NCI-H1694 treated with DMSO at 0.1 percent for 48 hours (cell line): ENCODE results near the gene CC2D1A.
"Not testable (repeated sequence)": the region's sequence is repeated elsewhere in the genome, so short reads cannot be mapped to it uniquely, and the experiment has no call there.

Experiments
- DNase-seq: peaks from one replicate; lab custom pipeline; 2025; lab: John Stamatoyannopoulos, UW

The CC2D1A gene

GRCh38 chr19:13962699-13963602 is 57.0 kb downstream of the CC2D1A start:
- DNase-seq = no peak

DNA sequence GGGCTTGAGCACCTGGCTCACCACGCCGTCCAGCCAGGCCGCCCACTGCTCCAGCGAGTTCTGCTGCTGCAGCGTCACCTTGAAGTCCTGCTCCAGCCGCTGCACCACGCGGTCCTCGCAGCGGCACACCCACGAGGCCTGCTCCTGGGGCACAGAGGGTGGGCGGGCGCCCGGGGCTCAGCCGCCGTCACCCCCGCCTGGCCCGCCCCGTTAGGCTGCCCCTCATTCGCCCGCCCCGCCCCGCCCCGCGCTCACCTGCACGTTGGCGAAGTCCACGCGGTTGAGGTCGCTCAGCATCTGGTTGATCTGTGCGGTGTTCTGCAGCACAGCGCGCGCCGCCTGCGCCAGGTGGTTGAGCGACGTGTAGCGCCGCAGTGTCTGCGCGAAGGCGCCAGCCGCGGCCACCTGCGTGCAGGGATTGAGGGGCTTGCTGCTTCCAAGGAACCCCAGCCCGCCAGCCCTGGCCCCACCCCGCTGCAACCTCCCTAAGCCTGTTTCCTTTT is 57.7 kb downstream of the CC2D1A start:
- no peak for DNase-seq

DNA sequence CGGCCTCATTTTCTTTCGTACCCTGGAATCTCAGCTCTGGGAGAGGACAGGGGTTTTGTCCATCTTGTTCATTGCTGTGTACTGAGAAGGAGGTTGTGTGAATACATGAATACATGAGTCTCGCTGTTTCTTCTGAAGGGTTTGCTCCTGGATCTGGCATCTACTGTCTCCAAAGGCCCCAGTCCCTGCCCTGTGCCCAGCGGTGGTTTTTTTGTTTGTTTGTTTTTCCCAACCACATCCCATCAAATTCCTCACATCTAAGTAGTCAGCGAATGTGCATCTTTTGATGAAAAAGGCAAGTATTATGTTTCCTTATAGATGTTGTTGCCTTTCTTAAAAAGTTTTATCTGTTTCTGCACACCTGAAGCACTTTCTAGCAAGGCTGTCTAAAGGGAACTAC is 58.8 kb downstream of the CC2D1A start:
- DNase-seq = no peak

- no peak for DNase-seq
Measured at GRCh38 chr19:13965377-13965896, 59.4 kb downstream of the CC2D1A start.

- no peak for DNase-seq
Measured at GRCh38 chr19:13965926-13966683, 60.1 kb downstream of the CC2D1A start.

DNA sequence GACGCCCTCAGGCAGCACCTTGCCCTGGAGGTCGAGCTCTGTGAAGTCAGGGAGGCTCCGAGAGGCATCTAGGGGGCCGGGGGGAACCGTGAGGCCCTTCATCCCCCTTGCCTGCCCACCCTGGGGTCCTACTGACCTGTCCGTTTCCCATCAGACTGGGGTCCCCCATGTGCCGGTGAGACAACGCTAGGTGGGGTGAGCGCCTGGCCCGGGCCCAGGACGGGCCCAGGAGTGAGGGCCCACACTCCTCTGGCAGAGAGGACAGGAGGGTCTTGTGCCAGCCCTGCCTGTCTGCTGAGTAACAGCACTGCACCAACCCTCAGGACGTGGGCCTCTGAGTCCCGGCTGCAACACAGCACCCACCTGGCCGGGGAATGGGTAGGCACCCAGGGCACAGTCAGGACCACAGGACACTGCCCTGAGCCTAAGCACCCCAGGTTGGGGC is 60.7 kb downstream of the CC2D1A start:
- no peak for DNase-seq

DNA sequence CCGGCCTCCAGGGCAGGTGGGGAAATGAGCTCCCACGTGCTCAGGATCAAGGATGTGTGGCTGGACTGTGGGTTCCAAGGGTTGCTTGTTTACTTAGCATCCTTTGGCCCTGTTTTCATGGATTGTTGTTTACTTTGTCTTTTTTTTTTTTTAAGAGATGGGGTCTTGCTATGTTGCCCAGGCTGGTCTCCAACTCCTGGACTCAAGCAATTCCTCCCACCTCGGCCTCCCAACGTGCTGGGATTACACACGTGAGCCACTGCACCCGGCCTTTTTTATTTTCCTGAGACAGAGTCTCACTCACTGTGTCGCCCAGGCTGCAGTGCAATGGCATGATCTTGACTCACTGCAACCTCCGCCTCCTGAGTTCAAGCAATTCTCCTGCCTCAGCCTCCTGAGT is 61.2 kb downstream of the CC2D1A start:
- DNase-seq = not testable (repeated sequence)

DNA sequence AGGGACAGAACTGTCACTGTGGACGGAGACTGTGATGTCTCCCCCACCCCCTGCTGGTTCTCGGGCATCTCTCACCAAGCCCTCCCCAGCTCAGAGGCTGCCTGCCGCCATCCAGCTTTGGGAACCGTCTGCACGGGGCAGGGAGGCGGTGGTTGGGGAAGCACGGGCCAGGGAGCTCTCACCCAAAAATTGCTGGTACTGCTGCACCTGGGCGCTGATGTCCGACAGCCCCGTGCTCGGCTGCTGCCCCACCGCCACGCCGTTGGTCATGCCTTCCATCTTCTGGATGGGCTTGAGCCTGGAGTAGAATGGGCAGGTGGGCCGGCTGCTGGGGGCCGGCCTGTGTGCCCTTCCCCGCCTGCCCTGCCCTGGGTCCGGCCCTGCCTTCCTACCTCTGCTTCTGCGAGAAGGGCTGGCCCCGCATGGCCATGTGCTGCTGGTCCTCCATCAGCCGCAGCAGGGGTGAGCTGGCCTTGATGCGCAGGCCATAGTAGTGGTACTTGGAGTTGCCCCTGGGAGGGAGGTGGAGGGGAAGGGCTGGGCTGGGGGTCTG is 62.5 kb downstream of the CC2D1A start:
- no peak for DNase-seq

- no peak for DNase-seq
Measured at GRCh38 chr19:13968999-13969398, 63.0 kb downstream of the CC2D1A start.

DNA sequence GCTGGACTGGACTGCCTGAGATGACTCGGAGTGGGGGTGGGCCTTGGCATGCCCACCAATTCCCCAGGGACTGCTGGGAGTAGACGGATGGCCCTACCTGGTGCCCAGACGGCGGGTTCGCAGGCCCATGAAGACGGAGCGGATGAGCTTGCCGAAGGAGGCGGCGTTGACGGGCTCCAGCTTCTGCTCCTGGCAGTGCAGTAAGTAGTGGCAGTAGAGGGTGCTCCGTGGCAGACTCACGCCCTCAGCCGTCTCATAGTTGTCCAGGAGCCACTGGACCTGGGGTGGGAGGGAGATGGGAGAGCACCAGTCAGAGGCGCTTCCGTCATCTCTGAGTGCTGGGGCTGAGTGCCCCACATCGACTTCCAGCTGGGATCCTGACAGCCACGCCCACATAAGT is 63.9 kb downstream of the CC2D1A start:
- no peak for DNase-seq

DNA sequence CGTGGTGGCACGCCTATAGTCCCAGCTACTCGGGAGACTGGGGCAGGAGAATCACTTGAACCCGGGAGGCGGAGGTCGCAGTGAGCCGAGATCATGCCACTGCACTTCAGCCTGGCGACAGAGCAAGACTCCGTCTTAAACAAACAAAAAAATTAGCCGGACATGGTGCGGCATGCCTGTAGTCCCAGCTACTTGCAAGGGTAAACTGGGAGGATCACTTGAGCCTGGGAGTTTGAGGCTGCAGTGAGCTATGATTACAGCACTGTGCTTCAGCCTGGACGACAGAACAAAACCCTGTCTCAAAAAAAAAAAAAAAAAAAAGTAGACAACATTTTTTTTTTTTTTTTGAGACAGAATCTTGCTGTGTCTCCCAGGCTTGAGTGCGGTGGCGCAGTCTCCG is 65.9 kb downstream of the CC2D1A start:
- DNase-seq = not testable (repeated sequence)

DNA sequence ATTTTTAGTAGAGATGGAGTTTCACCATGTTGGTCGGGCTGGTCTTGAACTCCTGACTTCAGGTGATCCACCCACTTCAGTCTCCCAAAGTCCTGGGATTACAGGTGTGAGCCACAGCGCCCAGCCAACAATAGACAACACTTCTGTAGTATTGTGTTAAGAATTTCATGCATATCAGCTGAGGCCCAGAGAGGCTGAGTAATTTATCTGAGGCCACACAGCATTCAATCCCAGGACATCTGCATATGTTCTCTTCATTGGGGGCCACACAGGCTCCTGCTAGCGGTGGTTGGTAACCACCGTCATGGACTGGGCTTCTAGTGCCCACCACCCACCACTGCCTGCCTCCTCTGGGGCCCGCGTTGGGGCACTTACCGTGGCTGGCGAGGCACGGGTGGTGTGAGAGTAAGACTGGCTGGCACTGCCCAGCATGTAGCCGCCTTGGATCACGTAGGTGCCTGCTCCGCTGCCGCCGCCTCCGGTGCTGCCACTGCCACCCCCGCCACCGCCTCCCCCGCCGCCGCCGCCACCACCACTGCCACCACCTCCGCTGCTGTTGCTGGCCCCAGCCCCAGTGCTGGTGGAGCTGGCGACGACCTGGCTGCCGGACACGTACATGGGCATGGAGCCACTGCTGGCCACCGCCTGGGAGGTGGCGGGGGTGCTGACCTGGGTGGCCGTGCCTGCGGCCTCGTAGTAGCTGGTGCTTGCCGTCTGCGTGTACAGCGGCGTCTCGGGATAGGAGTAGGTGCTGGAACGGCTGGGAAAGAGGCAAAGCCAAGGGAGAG is 66.6 kb downstream of the CC2D1A start:
- no peak for DNase-seq

DNA sequence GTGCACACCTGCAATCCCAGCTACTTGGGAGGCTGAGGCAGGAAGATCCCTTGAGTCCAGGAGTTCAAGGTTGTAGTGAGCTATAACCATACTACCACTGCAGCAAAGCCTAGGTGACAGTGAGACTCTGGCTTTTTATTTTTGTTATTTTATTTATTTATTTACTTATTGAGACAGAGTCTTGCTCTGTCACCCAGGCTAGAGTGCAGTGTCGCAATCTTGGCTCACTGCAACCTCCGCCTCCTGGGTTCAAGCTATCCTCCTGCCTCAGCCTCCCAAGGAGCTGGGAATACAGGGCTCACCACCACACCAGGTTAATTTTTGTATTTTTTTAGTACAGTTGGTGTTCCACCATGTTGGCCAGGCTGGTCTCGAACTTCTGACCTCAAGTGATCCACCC is 67.5 kb downstream of the CC2D1A start:
- DNase-seq = not testable (repeated sequence)

DNA sequence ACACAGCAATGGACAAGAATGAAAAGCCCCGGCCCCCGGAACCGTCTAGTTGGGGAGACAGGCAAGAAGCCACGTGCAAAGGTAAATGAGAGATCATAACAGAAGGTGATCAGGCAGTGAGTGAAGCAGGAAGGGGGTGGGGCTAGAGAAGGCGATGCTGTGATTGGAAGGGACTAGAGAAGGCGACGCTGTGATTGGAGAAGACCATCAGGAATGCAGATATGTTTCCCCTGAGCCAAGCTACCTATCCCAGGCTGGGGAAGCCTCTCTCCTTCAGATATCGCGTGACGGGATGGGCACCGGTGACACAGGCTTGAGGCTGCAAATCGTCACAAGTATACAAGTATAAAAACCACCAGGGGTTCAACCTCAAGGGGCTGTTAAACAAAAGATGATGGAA is 68.1 kb downstream of the CC2D1A start:
- no peak for DNase-seq

- DNase-seq = no peak
Measured at GRCh38 chr19:13975870-13976269, 69.9 kb downstream of the CC2D1A start.

- DNase-seq = no peak
Measured at GRCh38 chr19:13976446-13976845, 70.4 kb downstream of the CC2D1A start.

DNA sequence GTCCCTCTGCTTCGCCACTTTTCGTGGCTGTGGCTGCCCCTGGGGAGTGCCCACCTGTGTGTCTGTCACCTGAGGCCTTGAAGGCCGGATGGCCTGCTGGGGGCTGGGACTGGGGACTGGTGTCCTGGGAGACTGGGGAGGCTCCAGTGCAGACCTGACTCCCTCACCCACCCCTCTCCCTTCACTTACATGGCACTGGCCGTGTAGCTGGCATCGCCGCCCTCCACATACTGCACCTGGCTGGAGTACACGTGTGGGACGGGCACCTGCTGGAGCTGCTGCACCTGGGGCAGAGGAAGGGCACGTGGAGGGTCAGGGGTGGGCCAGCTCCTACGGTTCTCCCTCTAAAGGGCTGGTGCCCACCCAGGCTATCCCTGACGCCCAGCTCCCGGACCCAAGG is 71.8 kb downstream of the CC2D1A start:
- no peak for DNase-seq

- DNase-seq = no peak
Measured at GRCh38 chr19:13978351-13979243, 72.6 kb downstream of the CC2D1A start.

GRCh38 chr19:13979244-13979615 is 73.2 kb downstream of the CC2D1A start:
- DNase-seq = no peak

DNA sequence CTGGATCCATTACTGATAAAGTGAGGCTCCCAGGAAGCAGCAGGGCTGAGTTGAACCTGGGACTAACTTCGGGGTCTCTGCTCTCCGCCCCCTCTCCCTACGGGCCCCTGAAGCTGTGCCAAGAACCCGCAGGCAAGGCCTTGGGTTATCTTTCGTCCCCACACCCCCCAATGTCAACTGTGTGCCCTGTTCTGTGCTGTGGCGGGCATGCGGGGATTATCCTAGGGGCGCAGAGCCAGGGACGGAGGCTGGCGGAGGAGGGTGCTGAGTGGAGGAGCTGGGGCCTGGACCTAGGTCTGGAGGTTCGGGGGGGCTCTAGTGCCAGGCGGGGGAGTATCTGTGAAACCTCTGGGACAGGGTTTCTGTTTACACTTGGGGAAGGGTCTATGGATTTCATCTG is 73.7 kb downstream of the CC2D1A start:
- DNase-seq = no peak

GRCh38 chr19:13980340-13980739 is 74.3 kb downstream of the CC2D1A start:
- no peak for DNase-seq
